IMR-90 (cell line): ENCODE results near the gene IQUB. TPM values are rescaled to one million over a fixed set of nuclear protein-coding genes. Genes with fewer than 3 reads are reported as not detected.

ENCODE experiments used
- ATAC-seq: fragments of 200-7000 bp; cut with Tn5 transposase; 2 replicates; pipeline ENCODE4 v1.9.1; 2020; ENCODE audit warnings: low read depth, mild to moderate bottlenecking, moderate library complexity
- BruUV-seq: library from RNA; stranded (reverse); fragments of 400-500 nt; replicated peaks from 2 replicates; lab custom pipeline; 2021; lab: Mats Ljungman, UMichigan
- CTCF ChIA-PET: fragments of 300-600 bp; formaldehyde crosslinking; extraction: SDS; loops from one replicate; lab custom pipeline; 2021; ENCODE audit warnings: antibody characterized with exemption; lab: Yijun Ruan, JAX
- POLR2A ChIA-PET: fragments of 300-600 bp; sonication (Branson Sonifier 250); formaldehyde crosslinking; loops from one replicate; lab custom pipeline; 2022; ENCODE audit warnings: antibody characterized with exemption; ENCODE audit not compliant: unreplicated experiment; lab: Charles Lee
- DNase-seq: peaks from one replicate; pipeline ENCODE4 v3.0.0; 2013
- H2AFZ ChIP-seq: replicated peaks from 2 replicates; pipeline ENCODE3; 2013; ENCODE audit warnings: low read length, mild to moderate bottlenecking; ENCODE audit not compliant: poor library complexity
- H2AK5ac ChIP-seq: 2 replicates; pipeline ENCODE4 v1.6.1; 2013; ENCODE audit warnings: low read depth, low read length, inconsistent platforms
- H2AK9ac ChIP-seq: replicated peaks from 2 replicates; pipeline ENCODE3; 2013; ENCODE audit warnings: mild to moderate bottlenecking, low read depth, low read length, moderate library complexity; ENCODE audit not compliant: poor library complexity
- H2BK120ac ChIP-seq: 2 replicates; pipeline ENCODE4 v1.6.1; 2013; ENCODE audit warnings: low read depth, low read length, inconsistent platforms
- H2BK15ac ChIP-seq: 3 replicates; pipeline ENCODE4 v1.6.1; 2013; ENCODE audit warnings: low read depth, low read length, inconsistent platforms
- H2BK20ac ChIP-seq: 2 replicates; pipeline ENCODE4 v1.6.1; 2013; ENCODE audit warnings: low read depth, mild to moderate bottlenecking, inconsistent platforms, low read length, moderate library complexity
- H2BK5ac ChIP-seq: 2 replicates; pipeline ENCODE4 v1.6.1; 2013; ENCODE audit warnings: mild to moderate bottlenecking, low read depth, low read length, inconsistent platforms; ENCODE audit not compliant: poor library complexity, severe bottlenecking
- H3K14ac ChIP-seq: replicated peaks from 2 replicates; pipeline ENCODE4 v1.6.1; 2013; ENCODE audit warnings: low read depth, low read length, inconsistent platforms
- H3K18ac ChIP-seq: 2 replicates; pipeline ENCODE4 v1.6.1; 2013; ENCODE audit warnings: low read depth, low read length, control low read depth
- H3K23ac ChIP-seq: 2 replicates; pipeline ENCODE4 v1.6.1; 2013; ENCODE audit warnings: low read depth, low read length, inconsistent platforms
- H3K27ac ChIP-seq: 2 replicates; pipeline ENCODE4 v1.5.1; 2013; ENCODE audit warnings: mild to moderate bottlenecking, control low read depth, low read length; ENCODE audit not compliant: insufficient read depth
- H3K27me3 ChIP-seq: 2 replicates; pipeline ENCODE4 v1.6.1; 2013; ENCODE audit warnings: low read length; ENCODE audit not compliant: control insufficient read depth, insufficient read depth
- H3K36me3 ChIP-seq: 2 replicates; pipeline ENCODE4 v1.6.1; 2013; ENCODE audit warnings: low read length, mixed read lengths; ENCODE audit not compliant: control insufficient read depth, insufficient read depth
- H3K4ac ChIP-seq: 2 replicates; pipeline ENCODE4 v1.6.1; 2013; ENCODE audit warnings: low read depth, low read length, inconsistent platforms
- H3K4me1 ChIP-seq: 2 replicates; pipeline ENCODE4 v1.6.1; 2013; ENCODE audit warnings: low read length, mixed read lengths; ENCODE audit not compliant: control insufficient read depth, insufficient read depth
- H3K4me2 ChIP-seq: 2 replicates; pipeline ENCODE4 v1.6.1; 2013; ENCODE audit warnings: low read depth, mild to moderate bottlenecking, control low read depth, low read length, moderate library complexity
- H3K4me3 ChIP-seq: 2 replicates; pipeline ENCODE4 v1.5.1; 2013; ENCODE audit warnings: low read depth, mild to moderate bottlenecking, control low read depth, low read length, moderate library complexity; ENCODE audit not compliant: insufficient read depth
- H3K56ac ChIP-seq: 2 replicates; pipeline ENCODE4 v1.6.1; 2013; ENCODE audit warnings: low read length, inconsistent platforms; ENCODE audit not compliant: insufficient read depth; ENCODE audit errors: extremely low read depth
- H3K79me1 ChIP-seq, 2 experiments: 2 replicates each; pipeline ENCODE4 v1.6.1; 2013; ENCODE audit warnings: low read length in 2 of 2, inconsistent platforms in 1 of 2, low read depth in 1 of 2
- H3K9ac ChIP-seq: 2 replicates; pipeline ENCODE4 v1.6.1; 2013; ENCODE audit warnings: low read depth, low read length, control low read depth
- H3K9me1 ChIP-seq: 2 replicates; pipeline ENCODE4 v1.6.1; 2013; ENCODE audit warnings: low read length, inconsistent platforms; ENCODE audit not compliant: insufficient read depth
- H3K9me3 ChIP-seq: 2 replicates; pipeline ENCODE4 v1.6.1; 2013; ENCODE audit warnings: low read length; ENCODE audit not compliant: control insufficient read depth, insufficient read depth
- H4K20me1 ChIP-seq: 2 replicates; pipeline ENCODE4 v1.6.1; 2013; ENCODE audit warnings: low read length, inconsistent platforms; ENCODE audit not compliant: insufficient read depth
- H4K5ac ChIP-seq: 2 replicates; pipeline ENCODE4 v1.6.1; 2013; ENCODE audit warnings: mild to moderate bottlenecking, low read depth, low read length, control low read depth
- H4K8ac ChIP-seq, 2 experiments: 2 replicates each; pipeline ENCODE4 v1.6.1; 2013; ENCODE audit warnings: low read depth in 2 of 2, low read length in 2 of 2, control low read depth in 1 of 2, inconsistent platforms in 1 of 2
- H4K91ac ChIP-seq: 2 replicates; pipeline ENCODE4 v1.6.1; 2013; ENCODE audit warnings: low read depth, low read length, inconsistent platforms; ENCODE audit not compliant: insufficient read depth
- BHLHE40 ChIP-seq: fragments of 150-350 bp; IDR thresholded peaks from 2 replicates; pipeline ENCODE4 v1.6.1; 2016; ENCODE audit warnings: mild to moderate bottlenecking, low read depth, low read length
- CEBPB ChIP-seq: IDR thresholded peaks from 2 replicates; pipeline ENCODE4 v1.6.1; 2012; ENCODE audit warnings: low read depth, low read length, improper control_type of control experiment
- CHD1 ChIP-seq: IDR thresholded peaks from 2 replicates; pipeline ENCODE4 v1.6.1; 2012; ENCODE audit warnings: low read depth, low read length, improper control_type of control experiment
- FOS ChIP-seq: fragments of 150-350 bp; IDR thresholded peaks from 2 replicates; pipeline ENCODE4 v1.6.1; 2016; ENCODE audit warnings: low read depth, low read length
- MAFK ChIP-seq: IDR thresholded peaks from 2 replicates; pipeline ENCODE4 v1.6.1; 2012; ENCODE audit warnings: low read depth, low read length, improper control_type of control experiment
- MAZ ChIP-seq: IDR thresholded peaks from 2 replicates; pipeline ENCODE4 v1.6.1; 2012; ENCODE audit warnings: low read depth, mild to moderate bottlenecking, low read length, improper control_type of control experiment, moderate library complexity, borderline replicate concordance
- MXI1 ChIP-seq: IDR thresholded peaks from 2 replicates; pipeline ENCODE4 v1.6.1; 2012; ENCODE audit warnings: low read depth, mild to moderate bottlenecking, low read length, moderate library complexity, borderline replicate concordance
- NFE2L2 ChIP-seq: fragments of 150-350 bp; IDR thresholded peaks from 2 replicates; pipeline ENCODE4 v1.6.1; 2016; ENCODE audit warnings: low read depth, mild to moderate bottlenecking, low read length
- POLR2A ChIP-seq: IDR thresholded peaks from 2 replicates; pipeline ENCODE4 v1.6.1; 2012; ENCODE audit warnings: mild to moderate bottlenecking, low read depth, low read length
- RAD21 ChIP-seq: IDR thresholded peaks from 2 replicates; pipeline ENCODE4 v1.6.1; 2012; ENCODE audit warnings: low read length, improper control_type of control experiment
- RCOR1 ChIP-seq: IDR thresholded peaks from 2 replicates; pipeline ENCODE4 v1.6.1; 2012; ENCODE audit warnings: mild to moderate bottlenecking, low read length, improper control_type of control experiment; ENCODE audit not compliant: insufficient replicate concordance
- RFX5 ChIP-seq: IDR thresholded peaks from 2 replicates; pipeline ENCODE4 v1.8.0; 2012; ENCODE audit warnings: low read depth, mild to moderate bottlenecking, low read length, moderate library complexity
- SMC3 ChIP-seq: fragments of 150-350 bp; IDR thresholded peaks from 2 replicates; pipeline ENCODE4 v1.6.1; 2016; ENCODE audit warnings: low read depth, mild to moderate bottlenecking, antibody characterized with exemption, low read length, moderate library complexity
- dilution Hi-C: fragments of 300-500 bp; cut with HindIII; formaldehyde crosslinking; loops from one replicate; pipeline ENCODE4 v1.14.3; 2018; ENCODE audit warnings: low sequenced_read_pairs; ENCODE audit not compliant: unreplicated experiment
- in situ Hi-C: fragments of 300-500 bp; cut with MboI; formaldehyde crosslinking; loops from 3 replicates; pipeline ENCODE4 v1.14.3; 2019; ENCODE audit warnings: low sequenced_read_pairs, inconsistent platforms, mixed read lengths
- intact Hi-C: fragments of 100-400 bp; cut with micrococcal nuclease; formaldehyde crosslinking; loops from 2 replicates; pipeline ENCODE4 v1.10.0; 2022
- polyA plus RNA-seq, 3 experiments: library from polyadenylated mRNA; depleted of rRNA; stranded (reverse); fragments of >200 nt; gene quantifications; 2 replicates each; pipeline ENCODE4 v1.2.3, GENCODE V29; 2012; ENCODE audit warnings: low replicate concordance in 1 of 3
- total RNA-seq: library from RNA; depleted of rRNA; stranded (reverse); fragments of >200 nt; gene quantifications from 2 replicates; pipeline ENCODE4 v1.2.3, GENCODE V29; 2012
- TF ChIP-seq, protein P1 (sequence below): fragments of 150-350 bp; IDR thresholded peaks from 2 replicates; pipeline ENCODE4 v1.6.1; 2017; ENCODE audit warnings: mild to moderate bottlenecking, antibody characterized with exemption, low read length, low read depth
- TF ChIP-seq, protein P2 (sequence below): fragments of 150-350 bp; IDR thresholded peaks from 2 replicates; pipeline ENCODE4 v1.6.1; 2016; ENCODE audit warnings: low read depth, mild to moderate bottlenecking, low read length, moderate library complexity, borderline replicate concordance
- TF ChIP-seq, protein P3 (sequence below): conservative IDR thresholded peaks from 2 replicates; pipeline ENCODE4 v1.5.1; 2012; ENCODE audit warnings: mild to moderate bottlenecking, low read depth, low read length, improper control_type of control experiment

IQUB gene
- total and polyA plus RNA-seq, 2 of the 4 experiments (the other 2 are of a cell fraction): 0.05 to 0.18 TPM

DNA sequence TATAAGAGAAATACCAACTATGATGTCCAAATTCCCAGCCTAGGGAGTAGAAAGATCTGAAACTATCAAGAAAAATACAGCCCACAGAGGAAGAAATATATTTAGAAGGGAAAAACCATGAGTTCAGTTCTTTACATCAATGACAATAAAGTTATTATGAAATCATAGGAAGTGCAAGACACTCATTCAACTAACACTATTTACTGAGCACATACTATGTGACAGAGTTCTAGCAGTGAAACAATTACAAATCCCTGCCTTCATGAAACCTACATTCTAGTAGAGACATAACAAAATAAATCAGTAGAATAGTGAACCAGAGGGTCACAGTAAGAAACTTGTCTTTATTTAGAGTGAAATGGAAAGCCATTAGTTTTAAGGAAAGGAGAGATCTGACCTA lies 21.1 kb upstream of the IQUB start:
- H2AK5ac ChIP-seq: no peak overlapping the region
- in situ Hi-C loops: no loop called here
- H3K4ac ChIP-seq: no peak overlapping the region
- no TSS peak for BruUV-seq
- no peak overlapping the region for H4K8ac ChIP-seq
- dilution Hi-C loops: no loop called here
- H3K79me1 ChIP-seq: peaks cover 11 to 29% of the 10 kb centered on the region in 2 experiments
- H4K20me1 ChIP-seq: no peaks in the 10 kb centered on the region
- H3K36me3 ChIP-seq: peaks cover 4% of the 10 kb centered on the region
- H3K23ac ChIP-seq: no peak overlapping the region
- ChIA-PET CTCF (no interaction called here), POLR2A (no interaction called here)
- no peak overlapping the region for H2AK9ac ChIP-seq
- H4K5ac ChIP-seq: no peak overlapping the region
- H2BK20ac ChIP-seq: no peak overlapping the region
- H3K14ac ChIP-seq: no peak overlapping the region
- no peaks in the 10 kb centered on the region for H3K4me1 ChIP-seq
- no peak overlapping the region for H3K4me2 ChIP-seq
- no peak overlapping the region for H3K56ac ChIP-seq
- DNase-seq: no peak
- H3K9me3 ChIP-seq: no peaks in the 10 kb centered on the region
- H4K91ac ChIP-seq: no peak overlapping the region
- TF ChIP-seq CHD1: no peak
- TF ChIP-seq, protein P1, sequence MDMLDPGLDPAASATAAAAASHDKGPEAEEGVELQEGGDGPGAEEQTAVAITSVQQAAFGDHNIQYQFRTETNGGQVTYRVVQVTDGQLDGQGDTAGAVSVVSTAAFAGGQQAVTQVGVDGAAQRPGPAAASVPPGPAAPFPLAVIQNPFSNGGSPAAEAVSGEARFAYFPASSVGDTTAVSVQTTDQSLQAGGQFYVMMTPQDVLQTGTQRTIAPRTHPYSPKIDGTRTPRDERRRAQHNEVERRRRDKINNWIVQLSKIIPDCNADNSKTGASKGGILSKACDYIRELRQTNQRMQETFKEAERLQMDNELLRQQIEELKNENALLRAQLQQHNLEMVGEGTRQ: no peak
- TF ChIP-seq RCOR1: no peak
- no peak for TF ChIP-seq RFX5
- TF ChIP-seq MXI1: no peak
- no peak for TF ChIP-seq MAZ
- no peak for TF ChIP-seq RAD21
- no peak for TF ChIP-seq SMC3
- TF ChIP-seq, protein P2, sequence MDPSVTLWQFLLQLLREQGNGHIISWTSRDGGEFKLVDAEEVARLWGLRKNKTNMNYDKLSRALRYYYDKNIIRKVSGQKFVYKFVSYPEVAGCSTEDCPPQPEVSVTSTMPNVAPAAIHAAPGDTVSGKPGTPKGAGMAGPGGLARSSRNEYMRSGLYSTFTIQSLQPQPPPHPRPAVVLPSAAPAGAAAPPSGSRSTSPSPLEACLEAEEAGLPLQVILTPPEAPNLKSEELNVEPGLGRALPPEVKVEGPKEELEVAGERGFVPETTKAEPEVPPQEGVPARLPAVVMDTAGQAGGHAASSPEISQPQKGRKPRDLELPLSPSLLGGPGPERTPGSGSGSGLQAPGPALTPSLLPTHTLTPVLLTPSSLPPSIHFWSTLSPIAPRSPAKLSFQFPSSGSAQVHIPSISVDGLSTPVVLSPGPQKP: no peak
- no peak for TF ChIP-seq MAFK
- no peak for TF ChIP-seq BHLHE40
- TF ChIP-seq, protein P3, sequence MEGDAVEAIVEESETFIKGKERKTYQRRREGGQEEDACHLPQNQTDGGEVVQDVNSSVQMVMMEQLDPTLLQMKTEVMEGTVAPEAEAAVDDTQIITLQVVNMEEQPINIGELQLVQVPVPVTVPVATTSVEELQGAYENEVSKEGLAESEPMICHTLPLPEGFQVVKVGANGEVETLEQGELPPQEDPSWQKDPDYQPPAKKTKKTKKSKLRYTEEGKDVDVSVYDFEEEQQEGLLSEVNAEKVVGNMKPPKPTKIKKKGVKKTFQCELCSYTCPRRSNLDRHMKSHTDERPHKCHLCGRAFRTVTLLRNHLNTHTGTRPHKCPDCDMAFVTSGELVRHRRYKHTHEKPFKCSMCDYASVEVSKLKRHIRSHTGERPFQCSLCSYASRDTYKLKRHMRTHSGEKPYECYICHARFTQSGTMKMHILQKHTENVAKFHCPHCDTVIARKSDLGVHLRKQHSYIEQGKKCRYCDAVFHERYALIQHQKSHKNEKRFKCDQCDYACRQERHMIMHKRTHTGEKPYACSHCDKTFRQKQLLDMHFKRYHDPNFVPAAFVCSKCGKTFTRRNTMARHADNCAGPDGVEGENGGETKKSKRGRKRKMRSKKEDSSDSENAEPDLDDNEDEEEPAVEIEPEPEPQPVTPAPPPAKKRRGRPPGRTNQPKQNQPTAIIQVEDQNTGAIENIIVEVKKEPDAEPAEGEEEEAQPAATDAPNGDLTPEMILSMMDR: no peak
- no peak for TF ChIP-seq POLR2A
- TF ChIP-seq FOS: no peak
- TF ChIP-seq CEBPB: no peak
- no peak for TF ChIP-seq NFE2L2
- no peak overlapping the region for H3K9ac ChIP-seq
- ATAC-seq: no peak
- H3K18ac ChIP-seq: no peak overlapping the region
- H3K4me3 ChIP-seq: no peak overlapping the region
- H2BK5ac ChIP-seq: no peak overlapping the region
- H3K27me3 ChIP-seq: no peaks in the 10 kb centered on the region
- H2BK15ac ChIP-seq: no peak overlapping the region
- H2AFZ ChIP-seq: no peak overlapping the region
- H2BK120ac ChIP-seq: no peak overlapping the region
- intact Hi-C loops: loop anchor here (5.0 kb wide), 1 partner anchor 192 kb away; the partner anchor contains the start of gene WASL
- no peaks in the 10 kb centered on the region; the same call in 1 of the 2 replicates for H3K9me1 ChIP-seq
- H3K27ac ChIP-seq: no peak overlapping the region
